Panc1 (cell line): ENCODE results near the gene PARM1. TPM values are rescaled to one million over a fixed set of nuclear protein-coding genes. Genes with fewer than 3 reads are reported as not detected.

Source experiments
- ATAC-seq: fragments of 200-7000 bp; cut with Tn5 transposase; 2 replicates; pipeline ENCODE4 v1.9.1; 2020; ENCODE audit warnings: mild to moderate bottlenecking, moderate library complexity
- BruUV-seq: library from RNA; stranded (reverse); fragments of 400-500 nt; replicated peaks from 2 replicates; lab custom pipeline; 2021; lab: Mats Ljungman, UMichigan
- CTCF ChIA-PET: fragments of 300-600 bp; sonication (Branson Sonifier 250); formaldehyde crosslinking; loops from one replicate; lab custom pipeline; 2022; ENCODE audit warnings: antibody characterized with exemption; lab: Charles Lee
- POLR2A ChIA-PET: fragments of 300-600 bp; sonication (Branson Sonifier 250); formaldehyde crosslinking; loops from one replicate; lab custom pipeline; 2022; ENCODE audit warnings: antibody characterized with exemption; lab: Charles Lee
- DNase-seq: peaks from one replicate; pipeline ENCODE4 v3.0.0-alpha.2; 2010; ENCODE audit warnings: low read depth, low spot score
- H3K27ac ChIP-seq: 2 replicates; pipeline ENCODE4 v1.5.1; 2011; ENCODE audit warnings: mild to moderate bottlenecking, low read length, inconsistent platforms
- H3K27me3 ChIP-seq: fragments of 200-500 bp; sonication (Bioruptor generic); 2 replicates; pipeline ENCODE4 v1.6.0; 2014; ENCODE audit warnings: low read length, inconsistent platforms; ENCODE audit not compliant: control insufficient read depth, insufficient read depth
- H3K36me3 ChIP-seq: fragments of 200-500 bp; sonication (Bioruptor generic); 2 replicates; pipeline ENCODE4 v1.5.1; 2014; ENCODE audit warnings: inconsistent platforms, mild to moderate bottlenecking, low read length, moderate library complexity; ENCODE audit not compliant: control insufficient read depth, insufficient read depth
- H3K4me1 ChIP-seq: 2 replicates; pipeline ENCODE4 v1.5.1; 2011; ENCODE audit warnings: inconsistent platforms, mild to moderate bottlenecking, low read length, moderate library complexity; ENCODE audit not compliant: control insufficient read depth, insufficient read depth
- H3K4me3 ChIP-seq, 2 experiments: 2 replicates each; pipeline ENCODE4 v1.5.1; 2011 to 2012; ENCODE audit warnings: low read depth in 2 of 2, low read length in 2 of 2, mild to moderate bottlenecking in 2 of 2, inconsistent platforms in 1 of 2, moderate library complexity in 1 of 2
- H3K9me3 ChIP-seq: fragments of 200-500 bp; sonication (Bioruptor generic); 2 replicates; pipeline ENCODE4 v1.5.1; 2014; ENCODE audit warnings: low read depth, mild to moderate bottlenecking, inconsistent platforms, low read length, moderate library complexity; ENCODE audit not compliant: control insufficient read depth, insufficient read depth
- POLR2AphosphoS5 ChIP-seq: IDR thresholded peaks from 2 replicates; pipeline ENCODE4 v1.6.1; 2012; ENCODE audit warnings: mild to moderate bottlenecking, low read depth, low read length, moderate library complexity
- SIN3A ChIP-seq: IDR thresholded peaks from 2 replicates; pipeline ENCODE4 v1.6.1; 2012; ENCODE audit warnings: low read depth, mild to moderate bottlenecking, low read length, moderate library complexity, borderline replicate concordance; ENCODE audit not compliant: insufficient read depth
- TCF7L2 ChIP-seq: IDR thresholded peaks from 2 replicates; pipeline ENCODE4 v1.6.1; 2011; ENCODE audit warnings: mild to moderate bottlenecking, low read depth, low read length, inconsistent platforms
- in situ Hi-C: cut with HindIII; loops from 2 replicates; pipeline ENCODE4 v1.10.0; 2016; ENCODE audit warnings: low sequenced_read_pairs, low pct_unique_long_range_greater_than_20kb
- intact Hi-C: fragments of 100-400 bp; cut with micrococcal nuclease; formaldehyde crosslinking; loops from one replicate; pipeline ENCODE4 v1.10.0; 2022; ENCODE audit not compliant: unreplicated experiment
- total RNA-seq: library from RNA; stranded (reverse); gene quantifications from one replicate; pipeline ENCODE4 v1.2.1, GENCODE V29; 2021; ENCODE audit not compliant: unreplicated experiment
- TF ChIP-seq, protein P1 (sequence below): fragments of 450-650 bp; IDR thresholded peaks from 2 replicates; pipeline ENCODE4 v1.5.1; 2017; ENCODE audit warnings: mild to moderate bottlenecking
- TF ChIP-seq, protein P2 (sequence below), 2 experiments: IDR thresholded peaks; 2 replicates each; pipeline ENCODE4 v1.6.1; 2011 to 2012; ENCODE audit warnings: low read depth in 2 of 2, control low read depth in 1 of 2, low read length in 1 of 2, mild to moderate bottlenecking in 1 of 2, moderate library complexity in 1 of 2; ENCODE audit not compliant: insufficient read depth in 1 of 2

PARM1 gene
- total RNA-seq, 1 experiment from 2014 or later, result 0.21 TPM

DNA sequence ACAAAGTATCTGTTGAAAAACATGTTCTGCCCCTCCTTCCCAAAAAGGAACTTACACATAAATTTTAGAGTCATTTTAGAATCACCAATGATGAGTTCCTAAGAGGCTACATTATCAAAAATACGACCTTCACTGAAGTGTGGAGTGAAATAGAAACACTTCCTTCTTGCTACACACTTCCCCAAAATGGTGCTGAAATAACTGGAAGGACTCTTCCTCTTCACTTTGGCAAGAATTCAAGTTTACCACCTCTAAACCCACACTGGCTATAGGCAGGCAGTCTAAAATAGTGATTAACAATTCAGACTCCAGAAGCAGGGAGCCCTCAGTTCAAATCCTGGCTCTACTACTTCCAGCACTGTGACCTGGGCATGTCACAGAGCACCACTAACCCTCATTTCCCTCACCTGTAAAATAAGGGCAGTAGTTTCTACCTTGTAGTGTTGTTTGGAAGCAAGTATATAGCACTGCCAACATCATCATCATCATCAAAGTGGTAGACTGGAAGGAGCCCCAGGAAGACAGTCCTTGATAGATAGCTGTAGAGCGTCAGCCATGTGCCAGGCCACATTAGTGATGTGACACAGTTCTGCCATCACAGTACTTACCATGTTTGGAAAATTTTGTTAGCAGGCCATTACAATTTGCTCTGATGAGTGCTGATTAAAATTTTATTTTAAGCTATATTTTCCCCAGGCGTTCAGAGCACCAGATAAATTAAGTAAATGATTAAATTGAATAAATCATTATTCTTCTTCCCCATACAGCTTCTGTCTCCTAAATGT lies 103.3 kb downstream of the PARM1 start:
- no peaks in the 10 kb centered on the region for H3K27me3 ChIP-seq
- DNase-seq (no peak), ATAC-seq (no peak)
- H3K27ac ChIP-seq, result no peak overlapping the region
- H3K4me3 ChIP-seq, result no peak overlapping the region
- no TSS peak for BruUV-seq
- no peaks in the 10 kb centered on the region for H3K4me1 ChIP-seq
- CTCF ChIA-PET, result no interaction called here
- in situ Hi-C loops (no loop called here), intact Hi-C loops (no loop called here)
- TF ChIP-seq, protein P1, sequence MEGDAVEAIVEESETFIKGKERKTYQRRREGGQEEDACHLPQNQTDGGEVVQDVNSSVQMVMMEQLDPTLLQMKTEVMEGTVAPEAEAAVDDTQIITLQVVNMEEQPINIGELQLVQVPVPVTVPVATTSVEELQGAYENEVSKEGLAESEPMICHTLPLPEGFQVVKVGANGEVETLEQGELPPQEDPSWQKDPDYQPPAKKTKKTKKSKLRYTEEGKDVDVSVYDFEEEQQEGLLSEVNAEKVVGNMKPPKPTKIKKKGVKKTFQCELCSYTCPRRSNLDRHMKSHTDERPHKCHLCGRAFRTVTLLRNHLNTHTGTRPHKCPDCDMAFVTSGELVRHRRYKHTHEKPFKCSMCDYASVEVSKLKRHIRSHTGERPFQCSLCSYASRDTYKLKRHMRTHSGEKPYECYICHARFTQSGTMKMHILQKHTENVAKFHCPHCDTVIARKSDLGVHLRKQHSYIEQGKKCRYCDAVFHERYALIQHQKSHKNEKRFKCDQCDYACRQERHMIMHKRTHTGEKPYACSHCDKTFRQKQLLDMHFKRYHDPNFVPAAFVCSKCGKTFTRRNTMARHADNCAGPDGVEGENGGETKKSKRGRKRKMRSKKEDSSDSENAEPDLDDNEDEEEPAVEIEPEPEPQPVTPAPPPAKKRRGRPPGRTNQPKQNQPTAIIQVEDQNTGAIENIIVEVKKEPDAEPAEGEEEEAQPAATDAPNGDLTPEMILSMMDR, result no peak
- TF ChIP-seq SIN3A (no peak), POLR2AphosphoS5 (no peak), TCF7L2 (no peak)
- TF ChIP-seq, protein P2, sequence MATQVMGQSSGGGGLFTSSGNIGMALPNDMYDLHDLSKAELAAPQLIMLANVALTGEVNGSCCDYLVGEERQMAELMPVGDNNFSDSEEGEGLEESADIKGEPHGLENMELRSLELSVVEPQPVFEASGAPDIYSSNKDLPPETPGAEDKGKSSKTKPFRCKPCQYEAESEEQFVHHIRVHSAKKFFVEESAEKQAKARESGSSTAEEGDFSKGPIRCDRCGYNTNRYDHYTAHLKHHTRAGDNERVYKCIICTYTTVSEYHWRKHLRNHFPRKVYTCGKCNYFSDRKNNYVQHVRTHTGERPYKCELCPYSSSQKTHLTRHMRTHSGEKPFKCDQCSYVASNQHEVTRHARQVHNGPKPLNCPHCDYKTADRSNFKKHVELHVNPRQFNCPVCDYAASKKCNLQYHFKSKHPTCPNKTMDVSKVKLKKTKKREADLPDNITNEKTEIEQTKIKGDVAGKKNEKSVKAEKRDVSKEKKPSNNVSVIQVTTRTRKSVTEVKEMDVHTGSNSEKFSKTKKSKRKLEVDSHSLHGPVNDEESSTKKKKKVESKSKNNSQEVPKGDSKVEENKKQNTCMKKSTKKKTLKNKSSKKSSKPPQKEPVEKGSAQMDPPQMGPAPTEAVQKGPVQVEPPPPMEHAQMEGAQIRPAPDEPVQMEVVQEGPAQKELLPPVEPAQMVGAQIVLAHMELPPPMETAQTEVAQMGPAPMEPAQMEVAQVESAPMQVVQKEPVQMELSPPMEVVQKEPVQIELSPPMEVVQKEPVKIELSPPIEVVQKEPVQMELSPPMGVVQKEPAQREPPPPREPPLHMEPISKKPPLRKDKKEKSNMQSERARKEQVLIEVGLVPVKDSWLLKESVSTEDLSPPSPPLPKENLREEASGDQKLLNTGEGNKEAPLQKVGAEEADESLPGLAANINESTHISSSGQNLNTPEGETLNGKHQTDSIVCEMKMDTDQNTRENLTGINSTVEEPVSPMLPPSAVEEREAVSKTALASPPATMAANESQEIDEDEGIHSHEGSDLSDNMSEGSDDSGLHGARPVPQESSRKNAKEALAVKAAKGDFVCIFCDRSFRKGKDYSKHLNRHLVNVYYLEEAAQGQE (IDR thresholded peaks at IDR 0.05; ENCODE audit: insufficient read depth in 1 of 2, low read depth in 2 of 2, low read length in 1 of 2), result no peak
- POLR2A ChIA-PET, result no interaction called here
- H3K9me3 ChIP-seq, result no peaks in the 10 kb centered on the region
- H3K36me3 ChIP-seq, result no peaks in the 10 kb centered on the region

DNA sequence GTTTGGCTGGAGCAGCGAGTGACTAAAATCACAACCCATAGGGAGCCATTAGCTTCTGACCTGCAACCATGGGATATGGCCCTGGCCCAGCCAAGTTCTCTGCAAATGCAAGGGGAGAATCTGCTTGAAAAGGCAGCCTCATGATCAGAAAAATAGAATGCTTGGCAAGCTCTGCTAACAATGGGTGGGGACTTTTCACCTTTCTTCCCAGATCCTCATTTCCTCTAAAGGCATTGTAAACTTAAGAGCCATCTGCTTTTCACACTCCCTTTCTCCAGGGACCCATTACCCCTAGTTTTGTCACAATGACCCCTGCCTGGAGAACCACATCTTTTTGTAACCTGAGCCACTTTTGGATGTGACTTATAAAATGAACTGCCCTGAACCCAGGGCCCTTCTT lies 104.3 kb downstream of the PARM1 start:
- no peak for ATAC-seq
- ChIA-PET POLR2A (no interaction called here), CTCF (no interaction called here)
- DNase-seq, result no peak
- Histone ChIP-seq H3K36me3 (no peaks in the 10 kb centered on the region), H3K4me3 (no peak overlapping the region), H3K27me3 (no peaks in the 10 kb centered on the region), H3K4me1 (no peaks in the 10 kb centered on the region), H3K27ac (no peak overlapping the region), H3K9me3 (no peaks in the 10 kb centered on the region)
- in situ Hi-C loops, result no loop called here
- intact Hi-C loops, result no loop called here
- TF ChIP-seq POLR2AphosphoS5 (no peak), SIN3A (no peak), TCF7L2 (no peak)
- TF ChIP-seq, protein P2 (IDR thresholded peaks at IDR 0.05; ENCODE audit: insufficient read depth in 1 of 2, low read depth in 2 of 2, low read length in 1 of 2), result no peak
- TF ChIP-seq, protein P1, result no peak
- BruUV-seq, result no TSS peak
